GM21390 (cell line): ENCODE results near the gene ALG12.

Experiments
- ATAC-seq: cut with Tn5 transposase; IDR thresholded peaks from one replicate; pipeline ENCODE4 v1.9.1; 2021; ENCODE audit not compliant: unreplicated experiment

The ALG12 gene

DNA sequence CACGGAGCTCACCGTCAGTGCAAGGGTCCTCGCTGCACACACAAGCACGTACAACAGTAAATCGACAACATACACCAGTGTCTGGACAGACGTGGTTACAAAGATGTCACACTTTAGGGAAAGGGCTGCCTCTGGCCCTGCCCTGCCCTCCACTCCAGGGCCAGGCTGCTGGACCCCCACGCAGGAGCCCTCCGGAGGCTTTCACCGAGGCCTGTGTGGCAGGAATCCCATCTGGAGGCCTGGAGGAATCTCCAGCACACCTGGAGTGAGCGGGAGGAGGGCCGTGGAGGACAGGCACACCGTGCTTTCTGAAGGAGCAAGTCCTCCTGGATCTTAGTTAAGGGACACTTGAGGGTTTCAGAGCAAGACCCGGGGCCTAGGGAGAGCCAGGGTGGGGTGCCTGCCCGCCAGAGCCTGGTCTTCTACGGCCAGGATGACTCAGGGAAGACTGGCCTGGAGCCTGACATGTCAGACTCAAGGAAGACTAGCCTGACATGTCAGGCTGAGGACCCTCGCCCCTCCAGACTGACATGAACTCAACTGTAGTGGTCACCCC lies 40.2 kb upstream of the ALG12 start:
- ATAC-seq, result no peak

- ATAC-seq, result no peak
Measured at GRCh38 chr22:49957826-49958365, 39.7 kb upstream of the ALG12 start.

DNA sequence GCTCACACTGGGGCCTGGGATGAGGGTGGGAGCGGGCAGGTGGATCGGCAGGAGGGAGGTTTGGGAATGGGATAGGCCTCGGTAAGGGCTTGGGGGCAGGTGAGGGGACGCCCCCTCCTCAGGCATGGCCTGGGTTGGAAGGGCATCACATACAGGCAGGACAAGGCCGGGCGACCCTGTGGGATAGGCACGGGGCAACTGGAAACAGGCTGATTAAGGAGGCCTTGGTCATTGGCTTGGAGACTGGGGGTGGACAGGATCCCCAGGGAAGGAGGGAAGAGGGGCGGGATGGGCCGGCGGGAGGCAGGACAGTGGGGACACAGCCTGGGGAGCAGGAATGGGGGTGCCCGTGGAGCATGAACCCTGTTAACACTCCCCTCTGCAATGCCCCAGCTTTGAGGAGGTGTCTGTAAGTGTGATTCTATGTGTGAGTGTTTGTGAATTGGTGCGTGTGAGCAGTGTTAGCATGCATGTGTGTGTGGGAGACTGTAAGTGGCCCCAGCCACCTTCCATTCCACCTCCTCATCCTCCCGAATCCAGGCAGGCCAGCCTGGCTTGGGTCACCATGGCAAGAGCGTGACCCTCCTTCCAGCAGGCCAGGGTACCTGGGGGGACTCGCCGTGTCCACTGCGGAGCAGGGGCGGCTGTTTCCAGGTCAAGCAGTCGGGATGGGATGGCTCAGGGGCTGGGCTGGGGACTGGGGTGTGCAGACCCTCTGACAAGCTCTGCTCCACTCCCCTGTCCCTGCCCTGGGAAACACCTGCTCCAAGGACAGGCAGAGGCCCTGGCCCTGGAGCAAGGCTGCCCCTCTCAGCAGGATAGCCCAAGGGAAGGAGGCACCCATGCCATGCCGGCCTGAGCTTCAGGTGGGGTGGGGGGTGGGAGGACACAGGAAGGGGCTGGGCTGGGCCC lies 38.9 kb upstream of the ALG12 start:
- ATAC-seq, result no peak

DNA sequence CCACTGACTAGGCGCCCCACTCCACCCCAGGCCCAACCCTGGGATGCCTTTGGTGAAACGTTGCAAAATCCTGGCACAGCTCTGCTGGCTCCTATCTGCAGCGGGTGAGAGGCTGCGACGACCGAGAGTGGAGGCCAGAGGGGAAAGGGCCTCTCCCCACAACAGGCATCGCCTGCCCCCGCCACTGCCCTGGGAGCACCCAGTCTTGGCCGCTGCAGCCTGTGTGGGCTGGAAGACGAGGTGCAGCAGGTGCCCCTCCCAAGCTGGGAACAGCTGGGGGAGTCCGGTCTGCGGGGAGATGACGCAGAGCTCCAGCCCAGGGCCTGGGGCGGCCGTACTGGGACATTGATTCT lies 38.2 kb upstream of the ALG12 start:
- no peak for ATAC-seq

DNA sequence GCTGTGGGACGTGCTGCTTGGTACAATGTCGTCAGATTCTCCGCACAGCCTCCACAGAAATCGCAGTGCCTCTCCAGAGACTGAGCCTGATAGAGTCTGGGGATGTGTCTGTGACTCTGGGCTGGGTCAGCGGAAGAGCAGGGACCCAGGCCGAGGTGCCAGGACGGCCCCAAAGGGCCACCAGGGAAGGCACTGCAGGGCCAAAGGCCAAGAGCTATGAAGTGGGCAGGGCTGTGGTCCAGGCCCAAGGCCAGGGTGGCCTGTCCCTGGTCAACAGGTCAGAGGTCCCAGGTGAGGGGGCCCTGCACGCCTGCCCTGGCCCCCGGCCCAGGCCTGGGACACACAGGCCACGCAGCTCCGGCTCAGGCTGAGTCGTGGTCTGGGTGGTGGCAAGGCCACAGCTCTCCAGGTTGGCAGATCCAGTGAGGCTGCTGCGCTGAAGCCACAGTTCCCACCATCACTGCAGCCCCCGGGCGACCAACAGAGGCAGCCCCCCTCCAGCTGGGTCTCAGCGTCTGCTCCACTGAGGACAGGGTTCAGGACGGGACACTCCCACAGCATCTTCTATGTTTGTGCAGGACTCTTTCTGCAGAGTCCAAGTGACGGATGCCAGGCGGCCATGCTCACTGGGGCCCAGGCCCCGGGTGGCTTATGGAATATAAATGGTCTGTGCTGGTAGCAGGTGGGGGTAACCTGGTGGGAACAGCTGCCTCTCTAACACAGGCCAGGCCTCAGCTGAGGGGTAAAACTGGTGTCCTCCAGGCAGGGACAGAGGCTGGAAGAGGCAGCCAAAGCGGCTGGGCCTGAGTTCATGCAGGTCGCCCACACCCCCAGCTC lies 37.6 kb upstream of the ALG12 start:
- ATAC-seq, result no peak

- no peak for ATAC-seq
Measured at GRCh38 chr22:49954991-49955580, 36.8 kb upstream of the ALG12 start.

DNA sequence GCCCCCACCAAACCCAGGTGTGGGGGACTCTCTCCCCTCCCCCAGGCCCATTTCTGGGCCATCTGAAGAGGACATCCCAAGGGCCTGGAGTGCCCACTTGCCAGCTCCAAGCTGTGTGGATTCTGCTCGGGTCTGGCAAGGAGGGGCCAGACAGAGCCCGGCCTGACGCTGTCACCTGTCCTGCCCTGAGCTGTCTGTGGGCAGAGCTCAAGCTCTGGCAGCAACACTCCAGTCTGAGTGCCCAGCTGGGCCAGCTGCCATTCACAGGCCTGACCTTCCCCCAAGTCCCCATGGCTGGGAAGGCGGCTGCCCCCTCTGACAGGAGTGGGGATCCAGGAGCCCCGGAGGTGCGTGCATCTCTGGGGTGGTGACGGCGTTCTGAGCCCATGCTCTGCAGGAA lies 36.1 kb upstream of the ALG12 start:
- no peak for ATAC-seq

DNA sequence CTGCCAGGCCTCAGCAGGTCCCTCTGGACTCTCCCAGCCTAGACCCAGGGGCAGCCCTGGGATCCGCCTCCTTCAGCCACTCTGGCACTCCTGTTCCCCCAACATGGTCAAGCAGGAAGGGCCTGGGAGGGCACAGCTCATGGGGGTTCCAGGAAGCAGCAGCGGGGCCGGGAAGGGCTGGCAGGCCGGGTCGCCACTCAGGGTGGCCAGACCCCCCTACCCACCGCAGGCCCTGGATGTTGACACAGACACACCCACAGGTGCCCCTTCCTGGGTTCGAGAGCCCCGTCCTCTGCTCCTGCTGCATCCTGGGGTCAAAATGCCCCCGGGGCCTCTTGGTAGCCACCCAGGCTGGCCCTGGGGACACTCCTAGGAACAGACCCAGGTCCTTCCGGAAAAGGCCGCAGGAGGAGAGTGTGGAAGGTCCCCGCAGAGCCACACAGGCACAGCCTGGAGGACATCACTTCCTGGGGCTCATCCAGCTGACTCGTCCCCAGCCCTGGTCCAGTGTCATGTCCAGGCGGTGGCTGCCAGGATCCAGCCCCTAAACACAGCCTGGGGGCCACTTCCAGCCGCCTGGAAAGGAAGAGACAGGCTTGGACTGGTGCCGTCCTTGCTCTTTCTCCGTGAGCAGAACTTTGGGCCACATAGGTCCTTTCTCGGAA lies 35.6 kb upstream of the ALG12 start:
- no peak for ATAC-seq

- no peak for ATAC-seq
Measured at GRCh38 chr22:49953027-49953679, 34.9 kb upstream of the ALG12 start.

GRCh38 chr22:49951986-49952896 lies 34.0 kb upstream of the ALG12 start:
- ATAC-seq, result no peak

DNA sequence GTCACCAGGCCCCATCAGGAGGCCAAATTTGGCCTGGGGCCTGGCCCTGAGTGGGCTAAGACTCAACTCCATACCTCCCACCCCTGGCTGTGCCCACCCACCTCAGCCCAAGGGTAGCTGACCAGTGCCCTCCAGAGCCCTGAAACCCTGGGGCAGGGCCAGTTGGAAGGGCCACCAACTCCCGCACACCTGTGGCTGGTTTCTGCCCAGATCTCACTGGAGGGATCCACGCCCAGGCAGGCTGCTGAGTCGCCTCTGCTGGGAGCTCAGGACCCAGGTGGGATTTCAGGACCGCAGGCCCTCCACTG lies 33.4 kb upstream of the ALG12 start:
- no peak for ATAC-seq

- ATAC-seq, result no peak
Measured at GRCh38 chr22:49951000-49951677, 32.9 kb upstream of the ALG12 start.

DNA sequence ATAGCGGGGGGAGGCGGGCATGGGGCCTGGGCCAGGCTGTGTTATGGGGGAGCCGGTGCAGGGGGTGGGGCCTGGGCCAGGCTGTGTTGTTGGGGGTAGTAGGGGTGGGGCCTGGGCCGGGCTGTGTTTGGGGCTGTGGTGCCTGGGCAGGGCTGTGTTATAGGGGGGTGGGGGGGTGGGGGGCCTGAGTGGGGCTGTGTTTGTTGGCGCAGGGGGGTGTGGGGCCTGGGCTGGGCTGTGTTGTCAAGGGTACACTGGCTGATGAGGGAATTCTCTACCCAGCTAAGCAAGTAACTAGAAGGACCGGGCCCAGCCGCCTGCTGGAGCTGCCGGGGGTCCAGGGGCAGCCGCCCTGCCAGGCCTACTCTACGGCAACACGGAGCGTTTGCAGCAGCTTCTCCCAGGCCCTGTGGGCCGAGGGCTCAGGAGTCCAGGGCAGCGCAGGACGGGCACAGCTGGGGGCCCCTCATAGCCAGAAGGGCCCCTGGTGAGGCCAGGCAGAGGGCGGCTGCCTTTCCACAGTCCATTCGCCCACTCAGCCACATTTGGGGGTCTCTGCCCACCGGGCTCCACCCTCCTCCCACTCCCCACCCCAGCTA lies 32.3 kb upstream of the ALG12 start:
- ATAC-seq, result no peak

DNA sequence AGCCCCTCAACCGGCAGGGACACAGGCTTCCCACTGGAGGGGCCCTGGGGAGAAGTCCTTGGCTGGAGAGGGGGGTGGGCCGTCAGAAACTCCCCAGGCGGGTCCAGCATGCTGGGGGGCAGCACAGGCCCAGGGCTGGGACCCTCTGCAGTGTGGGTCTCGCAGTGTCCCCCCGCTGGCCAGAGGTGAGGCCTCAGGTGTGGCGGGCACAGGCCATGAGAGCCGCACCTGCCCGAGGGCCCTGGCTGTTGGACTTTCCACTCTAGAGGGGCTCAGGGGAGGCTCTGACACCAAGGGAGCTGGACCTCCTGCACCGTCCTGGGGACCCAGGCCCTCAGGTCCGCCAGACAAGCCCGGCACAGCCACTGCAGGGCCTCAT lies 31.7 kb upstream of the ALG12 start:
- ATAC-seq, result no peak

- ATAC-seq, result no peak
Measured at GRCh38 chr22:49948958-49949913, 31.0 kb upstream of the ALG12 start.

- no peak for ATAC-seq
Measured at GRCh38 chr22:49948116-49948957, 30.1 kb upstream of the ALG12 start.

- ATAC-seq, result no peak
Measured at GRCh38 chr22:49947296-49947622, 29.0 kb upstream of the ALG12 start.
